ENCODE results near the gene DAPK1.

The DAPK1 gene

DNA sequence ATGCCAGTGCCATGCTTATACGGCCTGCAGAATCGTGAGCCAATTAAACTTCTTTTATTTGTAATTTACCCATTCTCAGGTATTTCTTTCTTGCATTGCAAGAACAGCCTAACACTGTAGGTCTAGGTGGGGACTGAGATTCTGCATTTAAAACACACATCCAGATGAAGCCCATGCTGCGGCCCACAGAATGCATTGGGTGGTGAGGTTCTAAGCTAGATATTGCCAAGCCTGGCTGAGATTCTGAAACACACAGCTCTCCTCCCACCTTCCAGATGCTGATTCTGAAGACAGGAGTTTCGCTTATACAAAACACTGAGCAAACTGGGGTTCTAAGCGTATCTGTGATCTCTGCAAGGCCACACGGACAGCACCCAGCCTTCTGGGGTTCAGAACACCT lies 75.1 kb downstream of the DAPK1 start:
- Histone ChIP-seq H4K20me1 (ENCODE audit: control insufficient read depth, insufficient read depth, low read depth, low read length) (no peaks in the 10 kb centered on the region), H3K27me3 (ENCODE audit: control insufficient read depth, low read length) (no peaks in the 10 kb centered on the region), H3K79me2 (ENCODE audit: control insufficient read depth, low read length) (no peaks in the 10 kb centered on the region), H3K27ac (ENCODE audit: low read depth, low read length) (no peak overlapping the region), H3K4me3 (ENCODE audit: low read length) (no peak overlapping the region), H3K4me1 (ENCODE audit: control insufficient read depth, low read length) (no peaks in the 10 kb centered on the region), H3K4me2 (ENCODE audit: low read length) (no peak overlapping the region), H3F3A (ENCODE audit: control insufficient read depth, insufficient read depth) (no peaks in the 10 kb centered on the region), H3K9me2 (replicated peaks; ENCODE audit: control insufficient read depth, low read length) (no peaks in the 10 kb centered on the region), H3K9me3 (ENCODE audit: control insufficient read depth, insufficient read depth, low read length) (no peaks in the 10 kb centered on the region), H3K36me3 (ENCODE audit: control insufficient read depth, low read length) (no peaks in the 10 kb centered on the region)
- TF ChIP-seq, protein P1, sequence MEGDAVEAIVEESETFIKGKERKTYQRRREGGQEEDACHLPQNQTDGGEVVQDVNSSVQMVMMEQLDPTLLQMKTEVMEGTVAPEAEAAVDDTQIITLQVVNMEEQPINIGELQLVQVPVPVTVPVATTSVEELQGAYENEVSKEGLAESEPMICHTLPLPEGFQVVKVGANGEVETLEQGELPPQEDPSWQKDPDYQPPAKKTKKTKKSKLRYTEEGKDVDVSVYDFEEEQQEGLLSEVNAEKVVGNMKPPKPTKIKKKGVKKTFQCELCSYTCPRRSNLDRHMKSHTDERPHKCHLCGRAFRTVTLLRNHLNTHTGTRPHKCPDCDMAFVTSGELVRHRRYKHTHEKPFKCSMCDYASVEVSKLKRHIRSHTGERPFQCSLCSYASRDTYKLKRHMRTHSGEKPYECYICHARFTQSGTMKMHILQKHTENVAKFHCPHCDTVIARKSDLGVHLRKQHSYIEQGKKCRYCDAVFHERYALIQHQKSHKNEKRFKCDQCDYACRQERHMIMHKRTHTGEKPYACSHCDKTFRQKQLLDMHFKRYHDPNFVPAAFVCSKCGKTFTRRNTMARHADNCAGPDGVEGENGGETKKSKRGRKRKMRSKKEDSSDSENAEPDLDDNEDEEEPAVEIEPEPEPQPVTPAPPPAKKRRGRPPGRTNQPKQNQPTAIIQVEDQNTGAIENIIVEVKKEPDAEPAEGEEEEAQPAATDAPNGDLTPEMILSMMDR (IDR thresholded peaks at IDR 0.05; ENCODE audit: low read depth, low read length, poor library complexity, severe bottlenecking) = no peak
- no peak for TF ChIP-seq EZH2phosphoT487 (IDR thresholded peaks at IDR 0.05; ENCODE audit: borderline replicate concordance, low read length)

DNA sequence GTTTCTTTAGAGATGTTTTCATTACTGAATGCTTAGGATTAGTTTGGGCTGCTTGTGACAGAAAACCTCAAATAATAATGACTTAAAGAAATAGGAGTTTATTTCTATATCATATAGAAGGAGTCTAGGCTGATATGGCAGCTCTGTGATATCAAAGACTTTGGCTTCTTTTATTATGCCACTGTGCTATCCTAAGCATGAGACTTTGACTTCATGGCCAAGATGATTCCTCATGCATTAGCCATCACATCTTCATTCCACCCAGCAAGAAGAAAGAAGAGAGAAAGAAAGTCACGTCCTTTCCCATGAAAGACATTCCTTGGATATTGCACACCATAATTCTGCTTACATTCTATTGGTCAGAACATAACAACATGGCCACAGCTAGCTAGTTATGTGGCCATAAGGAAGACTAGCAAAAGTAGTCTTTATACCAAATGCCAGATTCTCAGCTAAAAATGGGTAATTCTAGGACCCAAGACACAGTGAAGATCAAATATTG lies 76.2 kb downstream of the DAPK1 start:
- Histone ChIP-seq H3K4me3 (ENCODE audit: low read length) (no peak overlapping the region), H3K9me2 (replicated peaks; ENCODE audit: control insufficient read depth, low read length) (no peaks in the 10 kb centered on the region), H3K79me2 (ENCODE audit: control insufficient read depth, low read length) (no peaks in the 10 kb centered on the region), H4K20me1 (ENCODE audit: control insufficient read depth, insufficient read depth, low read depth, low read length) (no peaks in the 10 kb centered on the region), H3K36me3 (ENCODE audit: control insufficient read depth, low read length) (no peaks in the 10 kb centered on the region), H3F3A (ENCODE audit: control insufficient read depth, insufficient read depth) (no peaks in the 10 kb centered on the region), H3K4me2 (ENCODE audit: low read length) (no peak overlapping the region), H3K27me3 (ENCODE audit: control insufficient read depth, low read length) (no peaks in the 10 kb centered on the region), H3K9me3 (ENCODE audit: control insufficient read depth, insufficient read depth, low read length) (no peaks in the 10 kb centered on the region), H3K4me1 (ENCODE audit: control insufficient read depth, low read length) (no peaks in the 10 kb centered on the region), H3K27ac (ENCODE audit: low read depth, low read length) (no peak overlapping the region)
- TF ChIP-seq, protein P1 (IDR thresholded peaks at IDR 0.05; ENCODE audit: low read depth, low read length, poor library complexity, severe bottlenecking) = no peak
- TF ChIP-seq EZH2phosphoT487 (IDR thresholded peaks at IDR 0.05; ENCODE audit: borderline replicate concordance, low read length) = no peak

DNA sequence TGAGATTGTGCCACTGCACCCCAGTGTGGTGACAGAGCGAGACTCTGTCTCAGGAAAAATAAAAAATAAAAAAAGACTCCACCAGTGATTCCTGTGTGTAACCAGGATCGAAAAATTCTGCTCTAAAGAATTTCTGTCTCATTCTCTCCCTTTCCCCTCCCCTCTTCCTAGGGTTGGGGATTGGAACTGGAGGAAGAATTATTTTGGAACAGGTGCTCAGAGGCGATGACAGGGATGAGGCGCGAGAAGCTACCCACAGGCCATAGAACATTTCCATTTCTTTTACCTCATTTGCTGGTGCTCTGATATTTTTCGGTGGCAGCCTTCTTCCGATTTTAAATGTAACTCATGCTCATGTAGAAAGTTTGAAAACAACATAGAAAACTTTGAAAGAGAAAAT lies 80.1 kb downstream of the DAPK1 start:
- Histone ChIP-seq H3K79me2 (ENCODE audit: control insufficient read depth, low read length) (no peaks in the 10 kb centered on the region), H3K4me1 (ENCODE audit: control insufficient read depth, low read length) (no peaks in the 10 kb centered on the region), H4K20me1 (ENCODE audit: control insufficient read depth, insufficient read depth, low read depth, low read length) (no peaks in the 10 kb centered on the region)

More for the DNA sequence above, 80.1 kb downstream of the DAPK1 start:
- TF ChIP-seq, protein P1 (IDR thresholded peaks at IDR 0.05; ENCODE audit: low read depth, low read length, poor library complexity, severe bottlenecking) = no peak
- TF ChIP-seq EZH2phosphoT487 (IDR thresholded peaks at IDR 0.05; ENCODE audit: borderline replicate concordance, low read length) = no peak
- H3K9me2 ChIP-seq (replicated peaks; ENCODE audit: control insufficient read depth, low read length) = no peaks in the 10 kb centered on the region
- no peaks in the 10 kb centered on the region for H3K36me3 ChIP-seq (ENCODE audit: control insufficient read depth, low read length)
- H3K4me2 ChIP-seq (ENCODE audit: low read length) = no peak overlapping the region
- H3K27ac ChIP-seq (ENCODE audit: low read depth, low read length) = no peak overlapping the region
- H3K4me3 ChIP-seq (ENCODE audit: low read length) = no peak overlapping the region
- H3K9me3 ChIP-seq (ENCODE audit: control insufficient read depth, insufficient read depth, low read length) = no peaks in the 10 kb centered on the region
- H3K27me3 ChIP-seq (ENCODE audit: control insufficient read depth, low read length) = no peaks in the 10 kb centered on the region
- no peaks in the 10 kb centered on the region for H3F3A ChIP-seq (ENCODE audit: control insufficient read depth, insufficient read depth)
